GM21529 (cell line): ENCODE measurements around the gene GRK5.

Experiments used
- ATAC-seq: cut with Tn5 transposase; IDR thresholded peaks from one replicate; pipeline ENCODE4 v1.9.1; 2021; ENCODE audit not compliant: unreplicated experiment

GRK5 gene

GRCh38 chr10:119470920-119471702 lies 263.7 kb downstream of the GRK5 start:
- no peak for ATAC-seq

GRCh38 chr10:119473771-119474170 lies 266.4 kb downstream of the GRK5 start:
- no peak for ATAC-seq

GRCh38 chr10:119474606-119475005 lies 267.2 kb downstream of the GRK5 start:
- ATAC-seq = no peak

GRCh38 chr10:119477444-119477843 lies 270.1 kb downstream of the GRK5 start:
- ATAC-seq = peak; percentile 71

GRCh38 chr10:119478111-119478802 lies 270.9 kb downstream of the GRK5 start:
- peak; percentile 84 for ATAC-seq

- no peak for ATAC-seq
These were observed 271.5 kb downstream of the GRK5 start for GRCh38 chr10:119478811-119479341.

- no peak for ATAC-seq
These were observed 272.2 kb downstream of the GRK5 start for GRCh38 chr10:119479532-119479931.

GRCh38 chr10:119480667-119481066 lies 273.3 kb downstream of the GRK5 start:
- ATAC-seq = no peak

- ATAC-seq = no peak
These were observed 274.5 kb downstream of the GRK5 start for GRCh38 chr10:119481781-119482426.

- ATAC-seq = no peak
These were observed 275.6 kb downstream of the GRK5 start for GRCh38 chr10:119483001-119483400.

GRCh38 chr10:119483839-119484238 lies 276.5 kb downstream of the GRK5 start:
- ATAC-seq = no peak

- ATAC-seq = no peak
These were observed 281.3 kb downstream of the GRK5 start for GRCh38 chr10:119488675-119489074.

GRCh38 chr10:119489991-119490326 lies 282.6 kb downstream of the GRK5 start:
- no peak for ATAC-seq

GRCh38 chr10:119491966-119492757 lies 284.8 kb downstream of the GRK5 start:
- no peak for ATAC-seq

- no peak for ATAC-seq
These were observed 285.8 kb downstream of the GRK5 start for GRCh38 chr10:119493155-119493554.

GRCh38 chr10:119494236-119495020 lies 287.1 kb downstream of the GRK5 start:
- ATAC-seq = no peak

GRCh38 chr10:119495021-119495505 lies 287.7 kb downstream of the GRK5 start:
- no peak for ATAC-seq

GRCh38 chr10:119495545-119495944 lies 288.2 kb downstream of the GRK5 start:
- no peak for ATAC-seq

GRCh38 chr10:119496273-119496672 lies 288.9 kb downstream of the GRK5 start:
- ATAC-seq = peak; percentile 94

- ATAC-seq = no peak
These were observed 289.9 kb downstream of the GRK5 start for GRCh38 chr10:119497243-119497642.
